Fibroblast of lung (primary cell): Measurements from ENCODE around the gene CDKAL1.

Experiments
- EZH2 ChIP-seq: IDR thresholded peaks from 2 replicates; pipeline ENCODE4 v1.5.1; 2012; ENCODE audit warnings: low read length, control low read depth, mild to moderate bottlenecking; ENCODE audit errors: missing control alignments
- TF ChIP-seq, protein P1 (sequence below), 2 donors: IDR thresholded peaks in 1 of 2; conservative IDR thresholded peaks in 1 of 2; 1 replicate in 1 of 2; 2 replicates in 1 of 2; pipeline ENCODE4 v1.5.1; 2011 to 2012; ENCODE audit warnings: low read length in 2 of 2, control low read depth in 1 of 2, inconsistent platforms in 1 of 2, low read depth in 1 of 2, mild to moderate bottlenecking in 1 of 2

DNA sequence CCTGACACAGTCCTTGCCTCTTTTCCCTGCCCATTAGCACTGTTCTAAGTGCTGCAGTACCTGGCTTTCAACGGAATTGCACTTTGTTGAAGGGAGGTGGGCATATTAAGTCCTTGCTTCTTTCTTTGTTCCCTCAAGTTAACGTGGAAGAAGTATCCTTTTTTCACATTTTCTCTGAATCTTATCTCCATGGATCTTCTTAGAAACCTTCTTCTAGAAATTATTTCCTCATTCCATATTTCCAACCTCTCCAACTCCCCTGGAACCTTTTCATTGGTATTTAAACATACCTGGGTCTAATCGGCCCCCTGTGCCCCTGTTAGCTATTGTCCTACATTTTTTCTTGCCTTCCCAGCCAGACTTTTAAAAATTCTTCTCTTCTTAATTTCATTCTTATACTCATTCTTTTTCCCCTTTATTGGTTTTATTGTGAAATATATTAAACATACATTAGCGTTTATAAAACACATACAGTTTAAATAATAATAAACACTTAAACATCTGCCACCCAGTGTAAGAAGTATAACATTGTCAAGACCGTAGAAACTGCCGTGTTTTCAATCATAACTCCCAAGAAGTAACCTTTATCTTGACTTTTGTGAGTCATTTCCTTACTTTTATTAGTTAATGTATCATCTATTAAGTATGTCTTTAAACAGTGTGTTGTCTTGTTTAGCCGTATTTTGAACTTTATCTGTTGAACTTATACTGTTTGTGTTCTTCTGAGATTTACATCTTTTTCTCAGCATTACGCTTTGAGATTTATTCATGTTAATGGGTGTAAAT lies 118.2 kb downstream of the CDKAL1 start:
- TF ChIP-seq, protein P1, sequence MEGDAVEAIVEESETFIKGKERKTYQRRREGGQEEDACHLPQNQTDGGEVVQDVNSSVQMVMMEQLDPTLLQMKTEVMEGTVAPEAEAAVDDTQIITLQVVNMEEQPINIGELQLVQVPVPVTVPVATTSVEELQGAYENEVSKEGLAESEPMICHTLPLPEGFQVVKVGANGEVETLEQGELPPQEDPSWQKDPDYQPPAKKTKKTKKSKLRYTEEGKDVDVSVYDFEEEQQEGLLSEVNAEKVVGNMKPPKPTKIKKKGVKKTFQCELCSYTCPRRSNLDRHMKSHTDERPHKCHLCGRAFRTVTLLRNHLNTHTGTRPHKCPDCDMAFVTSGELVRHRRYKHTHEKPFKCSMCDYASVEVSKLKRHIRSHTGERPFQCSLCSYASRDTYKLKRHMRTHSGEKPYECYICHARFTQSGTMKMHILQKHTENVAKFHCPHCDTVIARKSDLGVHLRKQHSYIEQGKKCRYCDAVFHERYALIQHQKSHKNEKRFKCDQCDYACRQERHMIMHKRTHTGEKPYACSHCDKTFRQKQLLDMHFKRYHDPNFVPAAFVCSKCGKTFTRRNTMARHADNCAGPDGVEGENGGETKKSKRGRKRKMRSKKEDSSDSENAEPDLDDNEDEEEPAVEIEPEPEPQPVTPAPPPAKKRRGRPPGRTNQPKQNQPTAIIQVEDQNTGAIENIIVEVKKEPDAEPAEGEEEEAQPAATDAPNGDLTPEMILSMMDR (conservative IDR thresholded peaks at IDR 0.05 in 1 of 2, IDR thresholded peaks at IDR 0.05 in 1 of 2; ENCODE audit: low read depth in 1 of 2, low read length in 2 of 2) = no peak
- TF ChIP-seq EZH2 = no peak
